IMR-90 (cell line): ENCODE measurements around the gene TMEM9B. TPM values are rescaled to one million over a fixed set of nuclear protein-coding genes. Genes with fewer than 3 reads are reported as not detected.

Experiments used
- ATAC-seq: fragments of 200-7000 bp; cut with Tn5 transposase; 2 replicates; pipeline ENCODE4 v1.9.1; 2020; ENCODE audit warnings: low read depth, mild to moderate bottlenecking, moderate library complexity
- BruUV-seq: library from RNA; stranded (reverse); fragments of 400-500 nt; replicated peaks from 2 replicates; lab custom pipeline; 2021; lab: Mats Ljungman, UMichigan
- CTCF ChIA-PET: fragments of 300-600 bp; formaldehyde crosslinking; extraction: SDS; loops from one replicate; lab custom pipeline; 2021; ENCODE audit warnings: antibody characterized with exemption; lab: Yijun Ruan, JAX
- POLR2A ChIA-PET: fragments of 300-600 bp; sonication (Branson Sonifier 250); formaldehyde crosslinking; loops from one replicate; lab custom pipeline; 2022; ENCODE audit warnings: antibody characterized with exemption; ENCODE audit not compliant: unreplicated experiment; lab: Charles Lee
- DNase-seq: peaks from one replicate; pipeline ENCODE4 v3.0.0; 2013
- H2AFZ ChIP-seq: replicated peaks from 2 replicates; pipeline ENCODE3; 2013; ENCODE audit warnings: low read length, mild to moderate bottlenecking; ENCODE audit not compliant: poor library complexity
- H2AK5ac ChIP-seq: 2 replicates; pipeline ENCODE4 v1.6.1; 2013; ENCODE audit warnings: low read depth, low read length, inconsistent platforms
- H2AK9ac ChIP-seq: replicated peaks from 2 replicates; pipeline ENCODE3; 2013; ENCODE audit warnings: mild to moderate bottlenecking, low read depth, low read length, moderate library complexity; ENCODE audit not compliant: poor library complexity
- H2BK120ac ChIP-seq: 2 replicates; pipeline ENCODE4 v1.6.1; 2013; ENCODE audit warnings: low read depth, low read length, inconsistent platforms
- H2BK15ac ChIP-seq: 3 replicates; pipeline ENCODE4 v1.6.1; 2013; ENCODE audit warnings: low read depth, low read length, inconsistent platforms
- H2BK20ac ChIP-seq: 2 replicates; pipeline ENCODE4 v1.6.1; 2013; ENCODE audit warnings: low read depth, mild to moderate bottlenecking, inconsistent platforms, low read length, moderate library complexity
- H2BK5ac ChIP-seq: 2 replicates; pipeline ENCODE4 v1.6.1; 2013; ENCODE audit warnings: mild to moderate bottlenecking, low read depth, low read length, inconsistent platforms; ENCODE audit not compliant: poor library complexity, severe bottlenecking
- H3K14ac ChIP-seq: replicated peaks from 2 replicates; pipeline ENCODE4 v1.6.1; 2013; ENCODE audit warnings: low read depth, low read length, inconsistent platforms
- H3K18ac ChIP-seq: 2 replicates; pipeline ENCODE4 v1.6.1; 2013; ENCODE audit warnings: low read depth, low read length, control low read depth
- H3K23ac ChIP-seq: 2 replicates; pipeline ENCODE4 v1.6.1; 2013; ENCODE audit warnings: low read depth, low read length, inconsistent platforms
- H3K27ac ChIP-seq: 2 replicates; pipeline ENCODE4 v1.5.1; 2013; ENCODE audit warnings: mild to moderate bottlenecking, control low read depth, low read length; ENCODE audit not compliant: insufficient read depth
- H3K27me3 ChIP-seq: 2 replicates; pipeline ENCODE4 v1.6.1; 2013; ENCODE audit warnings: low read length; ENCODE audit not compliant: control insufficient read depth, insufficient read depth
- H3K36me3 ChIP-seq: 2 replicates; pipeline ENCODE4 v1.6.1; 2013; ENCODE audit warnings: low read length, mixed read lengths; ENCODE audit not compliant: control insufficient read depth, insufficient read depth
- H3K4ac ChIP-seq: 2 replicates; pipeline ENCODE4 v1.6.1; 2013; ENCODE audit warnings: low read depth, low read length, inconsistent platforms
- H3K4me1 ChIP-seq: 2 replicates; pipeline ENCODE4 v1.6.1; 2013; ENCODE audit warnings: low read length, mixed read lengths; ENCODE audit not compliant: control insufficient read depth, insufficient read depth
- H3K4me2 ChIP-seq: 2 replicates; pipeline ENCODE4 v1.6.1; 2013; ENCODE audit warnings: low read depth, mild to moderate bottlenecking, control low read depth, low read length, moderate library complexity
- H3K4me3 ChIP-seq: 2 replicates; pipeline ENCODE4 v1.5.1; 2013; ENCODE audit warnings: low read depth, mild to moderate bottlenecking, control low read depth, low read length, moderate library complexity; ENCODE audit not compliant: insufficient read depth
- H3K56ac ChIP-seq: 2 replicates; pipeline ENCODE4 v1.6.1; 2013; ENCODE audit warnings: low read length, inconsistent platforms; ENCODE audit not compliant: insufficient read depth; ENCODE audit errors: extremely low read depth
- H3K79me1 ChIP-seq, 2 experiments: 2 replicates each; pipeline ENCODE4 v1.6.1; 2013; ENCODE audit warnings: low read length in 2 of 2, inconsistent platforms in 1 of 2, low read depth in 1 of 2
- H3K9ac ChIP-seq: 2 replicates; pipeline ENCODE4 v1.6.1; 2013; ENCODE audit warnings: low read depth, low read length, control low read depth
- H3K9me1 ChIP-seq: 2 replicates; pipeline ENCODE4 v1.6.1; 2013; ENCODE audit warnings: low read length, inconsistent platforms; ENCODE audit not compliant: insufficient read depth
- H3K9me3 ChIP-seq: 2 replicates; pipeline ENCODE4 v1.6.1; 2013; ENCODE audit warnings: low read length; ENCODE audit not compliant: control insufficient read depth, insufficient read depth
- H4K20me1 ChIP-seq: 2 replicates; pipeline ENCODE4 v1.6.1; 2013; ENCODE audit warnings: low read length, inconsistent platforms; ENCODE audit not compliant: insufficient read depth
- H4K5ac ChIP-seq: 2 replicates; pipeline ENCODE4 v1.6.1; 2013; ENCODE audit warnings: mild to moderate bottlenecking, low read depth, low read length, control low read depth
- H4K8ac ChIP-seq, 2 experiments: 2 replicates each; pipeline ENCODE4 v1.6.1; 2013; ENCODE audit warnings: low read depth in 2 of 2, low read length in 2 of 2, control low read depth in 1 of 2, inconsistent platforms in 1 of 2
- H4K91ac ChIP-seq: 2 replicates; pipeline ENCODE4 v1.6.1; 2013; ENCODE audit warnings: low read depth, low read length, inconsistent platforms; ENCODE audit not compliant: insufficient read depth
- BHLHE40 ChIP-seq: fragments of 150-350 bp; IDR thresholded peaks from 2 replicates; pipeline ENCODE4 v1.6.1; 2016; ENCODE audit warnings: mild to moderate bottlenecking, low read depth, low read length
- CHD1 ChIP-seq: IDR thresholded peaks from 2 replicates; pipeline ENCODE4 v1.6.1; 2012; ENCODE audit warnings: low read depth, low read length, improper control_type of control experiment
- MAFK ChIP-seq: IDR thresholded peaks from 2 replicates; pipeline ENCODE4 v1.6.1; 2012; ENCODE audit warnings: low read depth, low read length, improper control_type of control experiment
- WGBS, 2 experiments: methylation state at CpG; one replicate each; pipeline versions ENCODE4 v1.1.5 to v1.1.7; 2013; ENCODE audit warnings: missing lambda C conversion rate in 2 of 2; ENCODE audit not compliant: insufficient read length in 1 of 2; ENCODE audit errors: extremely low coverage in 2 of 2; 5-methylcytosine and 5-hydroxymethylcytosine counted together
- dilution Hi-C: fragments of 300-500 bp; cut with HindIII; formaldehyde crosslinking; loops from one replicate; pipeline ENCODE4 v1.14.3; 2018; ENCODE audit warnings: low sequenced_read_pairs; ENCODE audit not compliant: unreplicated experiment
- in situ Hi-C: fragments of 300-500 bp; cut with MboI; formaldehyde crosslinking; loops from 3 replicates; pipeline ENCODE4 v1.14.3; 2019; ENCODE audit warnings: low sequenced_read_pairs, inconsistent platforms, mixed read lengths
- intact Hi-C: fragments of 100-400 bp; cut with micrococcal nuclease; formaldehyde crosslinking; loops from 2 replicates; pipeline ENCODE4 v1.10.0; 2022
- polyA plus RNA-seq, 3 experiments: library from polyadenylated mRNA; depleted of rRNA; stranded (reverse); fragments of >200 nt; gene quantifications; 2 replicates each; pipeline ENCODE4 v1.2.3, GENCODE V29; 2012; ENCODE audit warnings: low replicate concordance in 1 of 3
- total RNA-seq: library from RNA; depleted of rRNA; stranded (reverse); fragments of >200 nt; gene quantifications from 2 replicates; pipeline ENCODE4 v1.2.3, GENCODE V29; 2012
- TF ChIP-seq, protein P1 (sequence below): conservative IDR thresholded peaks from 2 replicates; pipeline ENCODE4 v1.5.1; 2012; ENCODE audit warnings: mild to moderate bottlenecking, low read depth, low read length, improper control_type of control experiment
- TF ChIP-seq, protein P2 (sequence below): fragments of 150-350 bp; IDR thresholded peaks from 2 replicates; pipeline ENCODE4 v1.6.1; 2017; ENCODE audit warnings: mild to moderate bottlenecking, antibody characterized with exemption, low read length, low read depth

The TMEM9B gene
- total and polyA plus RNA-seq, 2 of the 4 experiments (the other 2 are of a cell fraction): 24.6 to 25.6 TPM

DNA sequence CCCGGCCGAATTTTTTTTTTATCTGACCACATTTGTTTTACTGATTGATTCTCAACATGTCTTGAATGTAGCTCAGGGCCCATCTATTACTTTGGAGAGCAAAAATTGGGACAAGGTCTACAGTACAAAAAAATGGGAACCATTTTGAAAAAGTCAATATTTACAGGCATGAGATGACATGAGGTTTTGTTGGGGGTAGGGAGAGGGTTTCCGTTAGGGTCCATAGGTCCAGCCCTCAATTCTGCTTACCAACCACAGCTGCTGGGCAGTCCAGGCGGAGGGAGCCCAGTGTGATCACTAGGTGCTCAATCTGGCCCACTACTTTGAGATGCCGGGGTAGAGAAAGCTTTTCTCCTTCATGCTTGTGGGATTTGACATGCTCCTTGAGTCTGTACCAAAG is 21.2 kb upstream of the TMEM9B start:
- TF ChIP-seq, protein P1, sequence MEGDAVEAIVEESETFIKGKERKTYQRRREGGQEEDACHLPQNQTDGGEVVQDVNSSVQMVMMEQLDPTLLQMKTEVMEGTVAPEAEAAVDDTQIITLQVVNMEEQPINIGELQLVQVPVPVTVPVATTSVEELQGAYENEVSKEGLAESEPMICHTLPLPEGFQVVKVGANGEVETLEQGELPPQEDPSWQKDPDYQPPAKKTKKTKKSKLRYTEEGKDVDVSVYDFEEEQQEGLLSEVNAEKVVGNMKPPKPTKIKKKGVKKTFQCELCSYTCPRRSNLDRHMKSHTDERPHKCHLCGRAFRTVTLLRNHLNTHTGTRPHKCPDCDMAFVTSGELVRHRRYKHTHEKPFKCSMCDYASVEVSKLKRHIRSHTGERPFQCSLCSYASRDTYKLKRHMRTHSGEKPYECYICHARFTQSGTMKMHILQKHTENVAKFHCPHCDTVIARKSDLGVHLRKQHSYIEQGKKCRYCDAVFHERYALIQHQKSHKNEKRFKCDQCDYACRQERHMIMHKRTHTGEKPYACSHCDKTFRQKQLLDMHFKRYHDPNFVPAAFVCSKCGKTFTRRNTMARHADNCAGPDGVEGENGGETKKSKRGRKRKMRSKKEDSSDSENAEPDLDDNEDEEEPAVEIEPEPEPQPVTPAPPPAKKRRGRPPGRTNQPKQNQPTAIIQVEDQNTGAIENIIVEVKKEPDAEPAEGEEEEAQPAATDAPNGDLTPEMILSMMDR: no peak
- no peak for TF ChIP-seq CHD1
- TF ChIP-seq, protein P2, sequence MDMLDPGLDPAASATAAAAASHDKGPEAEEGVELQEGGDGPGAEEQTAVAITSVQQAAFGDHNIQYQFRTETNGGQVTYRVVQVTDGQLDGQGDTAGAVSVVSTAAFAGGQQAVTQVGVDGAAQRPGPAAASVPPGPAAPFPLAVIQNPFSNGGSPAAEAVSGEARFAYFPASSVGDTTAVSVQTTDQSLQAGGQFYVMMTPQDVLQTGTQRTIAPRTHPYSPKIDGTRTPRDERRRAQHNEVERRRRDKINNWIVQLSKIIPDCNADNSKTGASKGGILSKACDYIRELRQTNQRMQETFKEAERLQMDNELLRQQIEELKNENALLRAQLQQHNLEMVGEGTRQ: no peak
- TF ChIP-seq MAFK: no peak
- no peak for TF ChIP-seq BHLHE40
- H2BK15ac ChIP-seq: no peak overlapping the region
- peaks cover 5% of the 10 kb centered on the region for H3K9me1 ChIP-seq
- POLR2A ChIA-PET: no interaction called here
- H3K36me3 ChIP-seq: peaks cover 5% of the 10 kb centered on the region
- H3K4ac ChIP-seq: no peak overlapping the region
- H2BK5ac ChIP-seq: no peak overlapping the region
- CTCF ChIA-PET: interaction anchor here (0.6 kb wide), 1 partner anchor 315 kb away, joined by 4 read pairs; no protein-coding TSS in a partner anchor
- H2AFZ ChIP-seq: no peak overlapping the region
- dilution Hi-C loops (no loop called here), intact Hi-C loops (no loop called here), in situ Hi-C loops (no loop called here)
- H2AK9ac ChIP-seq: no peak overlapping the region
- no peak overlapping the region for H3K27ac ChIP-seq
- H2BK20ac ChIP-seq: no peak overlapping the region
- BruUV-seq: no TSS peak
- H2AK5ac ChIP-seq: no peak overlapping the region
- H3K9me3 ChIP-seq: no peaks in the 10 kb centered on the region
- H3K27me3 ChIP-seq: no peaks in the 10 kb centered on the region
- H3K23ac ChIP-seq: no peak overlapping the region
- H3K79me1 ChIP-seq: peaks cover 2 to 13% of the 10 kb centered on the region in 2 experiments; a peak in 1 of 4 replicates
- 0 out of 2 replicates have a peak, but pooled peaks cover 4% of the 10 kb centered on the region for H4K20me1 ChIP-seq
- H3K56ac ChIP-seq: no peak overlapping the region
- no peak overlapping the region for H4K91ac ChIP-seq
- 100% methylated on average over 2 of the region's 5 CpGs; no CpG with 5 or more reads in 1 of the 2 experiments for whole genome bisulfite sequencing, 2 experiments
- H3K4me3 ChIP-seq: no peak overlapping the region
- H3K4me2 ChIP-seq: no peak overlapping the region
- no peak overlapping the region for H4K5ac ChIP-seq
- DNase-seq (no peak), ATAC-seq (no peak)
- peaks cover 5% of the 10 kb centered on the region for H3K4me1 ChIP-seq
- no peak overlapping the region for H3K18ac ChIP-seq
- H3K9ac ChIP-seq: no peak overlapping the region
- H3K14ac ChIP-seq: no peak overlapping the region
- no peak overlapping the region for H4K8ac ChIP-seq
- H2BK120ac ChIP-seq: no peak overlapping the region
